Nephron (organoid): ENCODE data around the gene CFAP68.
"Not testable (repeated sequence)": the region's sequence is repeated elsewhere in the genome, so short reads cannot be mapped to it uniquely, and the experiment has no call there.

ENCODE experiments used
- H3K27ac Mint-ChIP-seq, 3 experiments: 2 replicates each; pipeline ENCODE4 v1.8.0; 2020; ENCODE audit warnings: mixed read lengths in 3 of 3, mild to moderate bottlenecking in 2 of 3, moderate library complexity in 1 of 3
- H3K27me3 Mint-ChIP-seq: 2 replicates; pipeline ENCODE4 v1.8.0; 2021; ENCODE audit warnings: low read depth, mild to moderate bottlenecking, moderate library complexity, mixed read lengths
- H3K36me3 Mint-ChIP-seq: 2 replicates; pipeline ENCODE4 v1.8.0; 2020; ENCODE audit warnings: low read depth, mixed read lengths
- H3K4me1 Mint-ChIP-seq: 2 replicates; pipeline ENCODE4 v1.8.0; 2020; ENCODE audit warnings: mixed read lengths
- H3K4me3 Mint-ChIP-seq, 3 experiments: 2 replicates each; pipeline ENCODE4 v1.8.0; 2020; ENCODE audit warnings: mild to moderate bottlenecking in 3 of 3, mixed read lengths in 3 of 3, moderate library complexity in 2 of 3
- H3K9me3 Mint-ChIP-seq: 2 replicates; pipeline ENCODE4 v1.8.0; 2020; ENCODE audit warnings: mixed read lengths
- CTCF ChIP-seq, 3 experiments: fragments of 200-600 bp; sonication (generic); IDR thresholded peaks; one replicate each; pipeline ENCODE4 v1.5.0; 2021; ENCODE audit warnings: antibody characterized with exemption in 3 of 3; ENCODE audit not compliant: unreplicated experiment in 3 of 3

Gene CFAP68

GRCh38 chr11:111871693-111872161 is 7.6 kb upstream of the CFAP68 start:
- Mint-ChIP-seq H3K36me3 (peaks cover 19% of the 10 kb centered on the region), H3K27ac (peak overlapping the region; percentile 88 to 97 (median 89)), H3K27me3 (no peaks in the 10 kb centered on the region), H3K4me1 (peaks cover 22% of the 10 kb centered on the region), H3K9me3 (no peaks in the 10 kb centered on the region), H3K4me3 (peak overlapping the region; percentile 94 to 99 (median 95))
- no peak for TF ChIP-seq CTCF (IDR thresholded peaks at IDR 0.05; ENCODE audit: unreplicated experiment in 3 of 3)

GRCh38 chr11:111878385-111878848 is 924 bp upstream of the CFAP68 start:
- Mint-ChIP-seq H3K4me3 (peak overlapping the region; percentile 90 to 95 (median 90)), H3K27me3 (no peaks in the 10 kb centered on the region), H3K9me3 (no peaks in the 10 kb centered on the region), H3K27ac (peak overlapping the region; percentile 97 to 98 (median 98)), H3K4me1 (peaks cover 16% of the 10 kb centered on the region), H3K36me3 (no peaks in the 10 kb centered on the region)
- TF ChIP-seq CTCF (IDR thresholded peaks at IDR 0.05; ENCODE audit: unreplicated experiment in 3 of 3): no peak

- Mint-ChIP-seq H3K27me3 (no peaks in the 10 kb centered on the region), H3K36me3 (no peaks in the 10 kb centered on the region), H3K27ac (peak overlapping the region; percentile 97 to 98 (median 98)), H3K4me1 (peaks cover 16% of the 10 kb centered on the region), H3K4me3 (peak overlapping the region; percentile 90 to 95 (median 90)), H3K9me3 (no peaks in the 10 kb centered on the region)
- no peak for TF ChIP-seq CTCF (IDR thresholded peaks at IDR 0.05; ENCODE audit: unreplicated experiment in 3 of 3)
Observed at GRCh38 chr11:111879637-111879960, 258 bp downstream of the CFAP68 start.

- Mint-ChIP-seq H3K27me3 (no peaks in the 10 kb centered on the region), H3K4me1 (peaks cover 16% of the 10 kb centered on the region), H3K27ac (no peak overlapping the region), H3K4me3 (no peak overlapping the region), H3K9me3 (no peaks in the 10 kb centered on the region), H3K36me3 (no peaks in the 10 kb centered on the region)
- no peak for TF ChIP-seq CTCF (IDR thresholded peaks at IDR 0.05; ENCODE audit: unreplicated experiment in 3 of 3)
Observed at GRCh38 chr11:111882202-111882601, 2.9 kb downstream of the CFAP68 start.

- not testable (repeated sequence) for H3K4me1 Mint-ChIP-seq, H3K4me3 Mint-ChIP-seq, H3K36me3 Mint-ChIP-seq, H3K9me3 Mint-ChIP-seq, H3K27me3 Mint-ChIP-seq, H3K27ac Mint-ChIP-seq
Observed at GRCh38 chr11:111885053-111885452, 5.7 kb downstream of the CFAP68 start.

- H3K4me1 Mint-ChIP-seq: no peaks in the 10 kb centered on the region
Observed at GRCh38 chr11:111886032-111886431, 6.7 kb downstream of the CFAP68 start.

More at GRCh38 chr11:111886032-111886431, 6.7 kb downstream of the CFAP68 start:
- H3K27ac Mint-ChIP-seq: no peak overlapping the region
- no peaks in the 10 kb centered on the region for H3K9me3 Mint-ChIP-seq
- H3K36me3 Mint-ChIP-seq: no peaks in the 10 kb centered on the region
- TF ChIP-seq CTCF (IDR thresholded peaks at IDR 0.05; ENCODE audit: unreplicated experiment in 3 of 3): no peak
- H3K4me3 Mint-ChIP-seq: no peak overlapping the region
- no peaks in the 10 kb centered on the region for H3K27me3 Mint-ChIP-seq
